Fibroblast of pulmonary artery (primary cell): ENCODE measurements around the gene TFF1.

Experiments used
- DNase-seq: peaks from one replicate; pipeline ENCODE4 v3.0.0-alpha.2; 2010; ENCODE audit warnings: low read depth
- H3K4me3 ChIP-seq: replicated peaks from 2 replicates; pipeline ENCODE4 v1.5.1; 2011; ENCODE audit warnings: low read depth, mild to moderate bottlenecking, control low read depth, low read length, moderate library complexity
- TF ChIP-seq, protein P1 (sequence below): IDR thresholded peaks from 2 replicates; pipeline ENCODE4 v1.5.1; 2011; ENCODE audit warnings: mild to moderate bottlenecking, control low read depth, low read length, inconsistent platforms; ENCODE audit errors: missing control alignments

The TFF1 gene

DNA sequence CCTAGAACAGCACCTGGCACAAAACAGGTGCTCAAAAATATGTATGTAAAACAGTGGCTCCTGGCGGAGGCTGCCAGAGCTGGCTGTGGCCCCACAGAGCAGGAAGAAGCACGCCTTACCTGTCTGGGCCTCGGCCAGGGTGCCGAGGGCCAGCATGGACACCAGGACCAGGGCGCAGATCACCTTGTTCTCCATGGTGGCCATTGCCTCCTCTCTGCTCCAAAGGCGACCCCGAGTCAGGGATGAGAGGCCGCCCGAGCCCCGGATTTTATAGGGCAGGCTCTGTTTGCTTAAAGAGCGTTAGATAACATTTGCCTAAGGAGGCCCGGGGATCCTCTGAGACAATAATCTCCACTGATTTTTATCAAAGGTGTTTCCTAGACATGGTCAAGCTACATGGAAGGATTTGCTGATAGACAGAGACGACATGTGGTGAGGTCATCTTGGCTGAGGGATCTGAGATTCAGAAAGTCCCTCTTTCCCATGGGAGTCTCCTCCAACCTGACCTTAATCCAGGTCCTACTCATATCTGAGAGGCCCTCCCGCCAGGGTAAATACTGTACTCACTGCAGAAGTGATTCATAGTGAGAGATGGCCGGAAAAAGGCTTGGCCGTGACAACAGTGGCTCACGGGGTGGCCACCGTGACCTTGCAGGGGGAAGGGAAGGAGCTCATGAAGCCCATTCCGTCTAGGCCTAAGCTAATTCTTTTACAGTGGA is at the start of gene TFF1:
TSS of gene TFF1 (minus strand) at position 244 of the 719 bp plus-strand sequence. CDS start at position 204, 40 bp downstream.
- TF ChIP-seq, protein P1, sequence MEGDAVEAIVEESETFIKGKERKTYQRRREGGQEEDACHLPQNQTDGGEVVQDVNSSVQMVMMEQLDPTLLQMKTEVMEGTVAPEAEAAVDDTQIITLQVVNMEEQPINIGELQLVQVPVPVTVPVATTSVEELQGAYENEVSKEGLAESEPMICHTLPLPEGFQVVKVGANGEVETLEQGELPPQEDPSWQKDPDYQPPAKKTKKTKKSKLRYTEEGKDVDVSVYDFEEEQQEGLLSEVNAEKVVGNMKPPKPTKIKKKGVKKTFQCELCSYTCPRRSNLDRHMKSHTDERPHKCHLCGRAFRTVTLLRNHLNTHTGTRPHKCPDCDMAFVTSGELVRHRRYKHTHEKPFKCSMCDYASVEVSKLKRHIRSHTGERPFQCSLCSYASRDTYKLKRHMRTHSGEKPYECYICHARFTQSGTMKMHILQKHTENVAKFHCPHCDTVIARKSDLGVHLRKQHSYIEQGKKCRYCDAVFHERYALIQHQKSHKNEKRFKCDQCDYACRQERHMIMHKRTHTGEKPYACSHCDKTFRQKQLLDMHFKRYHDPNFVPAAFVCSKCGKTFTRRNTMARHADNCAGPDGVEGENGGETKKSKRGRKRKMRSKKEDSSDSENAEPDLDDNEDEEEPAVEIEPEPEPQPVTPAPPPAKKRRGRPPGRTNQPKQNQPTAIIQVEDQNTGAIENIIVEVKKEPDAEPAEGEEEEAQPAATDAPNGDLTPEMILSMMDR = no peak
- no peak within 1 kb of the TSS for H3K4me3 ChIP-seq
- no peak for DNase-seq

DNA sequence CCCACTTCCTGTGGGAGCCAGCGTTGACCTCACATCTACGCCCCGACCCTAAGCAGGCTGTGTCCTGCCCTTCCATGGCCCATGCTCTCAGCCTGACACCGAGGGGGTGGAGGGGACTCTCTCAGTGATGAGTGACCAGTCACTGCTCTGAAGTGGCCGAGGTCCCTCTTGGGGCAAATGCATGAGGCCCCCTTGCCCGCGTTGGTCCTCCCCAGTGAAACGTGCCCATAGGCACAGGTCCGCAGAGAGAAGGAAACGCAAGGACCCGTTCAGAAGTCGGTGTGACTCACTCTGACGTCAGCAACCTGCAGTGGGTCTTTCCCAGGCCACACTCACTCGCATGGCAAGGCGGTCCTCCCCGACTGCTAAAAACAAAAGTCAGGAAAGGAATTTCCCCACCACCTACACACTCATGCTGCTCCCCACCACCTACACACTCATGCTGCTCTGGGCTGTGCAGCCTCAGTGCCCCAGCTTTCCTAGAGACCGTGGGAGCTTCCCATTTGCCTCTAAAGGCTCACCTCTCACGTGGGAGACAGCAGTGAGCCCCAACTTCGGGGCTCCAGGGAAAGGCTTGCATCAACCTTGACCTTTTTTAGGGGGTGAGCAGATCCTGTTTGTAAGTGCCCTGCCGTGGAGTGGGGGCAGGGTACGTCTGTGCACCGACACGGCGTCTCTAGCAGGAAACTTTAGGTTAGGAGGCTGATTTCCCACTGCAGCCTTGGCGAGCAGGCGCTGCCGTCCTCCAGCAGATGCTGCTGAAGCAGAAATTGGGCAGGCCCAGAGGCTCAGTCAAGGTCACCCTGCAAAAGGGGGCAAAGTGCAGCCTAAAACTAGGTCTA is 48.8 kb upstream of the TFF1 start:
- TF ChIP-seq, protein P1 = no peak
- H3K4me3 ChIP-seq = no peak overlapping the region
- peak; percentile 57 for DNase-seq

DNA sequence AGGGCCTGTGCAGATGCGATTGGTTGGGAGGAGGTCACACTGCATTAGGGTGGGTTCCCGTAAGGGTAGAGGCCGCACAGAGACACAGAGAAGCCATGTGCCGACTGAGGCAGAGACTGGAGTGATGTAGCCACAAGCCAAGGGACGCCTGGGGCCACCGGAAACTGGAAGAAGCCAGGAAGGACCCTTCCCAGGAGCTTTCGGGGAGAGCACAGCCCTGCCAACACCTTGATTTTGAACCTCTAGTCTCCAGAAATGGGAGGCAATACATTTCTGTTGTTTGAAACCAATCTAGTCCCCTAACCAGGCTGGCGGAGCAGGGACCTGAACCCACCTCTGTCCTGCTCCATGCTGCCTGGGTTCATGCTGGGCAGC is 48.2 kb upstream of the TFF1 start:
- TF ChIP-seq, protein P1 = no peak
- no peak for DNase-seq
- no peak overlapping the region for H3K4me3 ChIP-seq

DNA sequence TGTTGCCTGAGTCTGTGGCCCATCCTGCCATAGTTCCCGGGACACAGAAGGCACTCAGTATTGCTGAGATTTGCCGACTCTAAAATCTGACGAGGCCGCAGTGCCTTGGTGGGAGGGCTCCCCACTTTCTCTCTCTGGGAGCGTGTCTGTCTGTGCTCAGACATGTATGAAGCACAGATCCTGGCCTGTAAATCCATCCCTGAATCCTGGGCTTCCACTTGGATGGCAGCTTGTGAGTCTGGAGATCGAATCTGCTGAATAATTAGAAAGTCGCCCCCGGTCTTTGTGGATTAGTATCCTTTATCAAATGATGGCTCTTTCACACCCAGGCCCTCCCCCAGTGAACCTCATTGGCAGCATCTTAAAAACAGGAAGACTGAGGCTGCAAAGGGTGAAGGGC is 47.7 kb upstream of the TFF1 start:
- TF ChIP-seq, protein P1 = no peak
- H3K4me3 ChIP-seq = no peak overlapping the region
- DNase-seq = no peak

DNA sequence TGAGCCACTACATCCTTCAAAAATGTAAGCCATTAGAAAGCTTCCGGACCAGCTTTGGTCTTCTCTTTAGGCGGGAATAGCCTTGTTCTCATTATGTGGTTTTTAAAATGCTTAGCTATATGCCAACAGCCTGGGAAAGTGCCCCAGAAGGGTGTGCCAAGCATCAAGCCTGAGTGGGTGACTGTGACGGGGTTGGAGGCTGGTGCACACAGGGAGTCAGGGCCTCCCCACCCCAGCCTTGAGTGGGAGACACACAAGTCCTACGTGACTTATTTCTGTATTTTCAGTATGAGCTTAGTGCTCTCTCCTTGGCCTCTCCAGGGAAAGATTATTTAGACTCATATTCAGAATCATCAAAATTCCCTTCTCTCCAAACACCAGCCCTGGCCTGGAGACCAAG is 47.2 kb upstream of the TFF1 start:
- TF ChIP-seq, protein P1 = no peak
- DNase-seq = no peak

DNA sequence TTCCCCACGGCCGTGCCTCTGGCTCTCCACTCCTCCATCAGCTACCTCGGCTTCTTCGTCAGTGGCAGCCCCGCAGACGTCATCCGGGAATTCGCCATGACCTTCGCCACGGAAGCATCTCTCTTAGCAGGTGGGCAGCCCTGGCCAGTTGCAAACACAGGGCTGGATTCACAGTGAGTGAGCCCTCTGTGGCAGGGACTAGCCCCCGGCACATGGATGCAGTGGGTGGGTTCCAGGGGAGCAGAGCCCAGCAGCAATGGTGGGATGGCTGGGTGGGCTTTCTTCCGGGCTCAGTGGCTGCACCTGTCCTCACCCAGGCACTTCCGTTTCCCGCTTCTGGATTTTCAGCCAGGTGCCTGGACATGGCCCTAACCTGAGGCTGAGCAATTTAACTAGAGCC is 46.8 kb upstream of the TFF1 start:
- H3K4me3 ChIP-seq = no peak overlapping the region
- TF ChIP-seq, protein P1 = no peak
- no peak for DNase-seq

More for the DNA sequence above, 47.2 kb upstream of the TFF1 start:
- no peak overlapping the region for H3K4me3 ChIP-seq
